WTC11 (cell line): ENCODE results near the gene UBE2F. TPM values are rescaled to one million over a fixed set of nuclear protein-coding genes. Genes with fewer than 3 reads are reported as not detected.

Experiments used
- ATAC-seq: fragments of 200-7000 bp; cut with Tn5 transposase; 2 replicates; pipeline ENCODE4 v1.10.0; 2021; ENCODE audit warnings: mild to moderate bottlenecking, moderate library complexity
- CTCF ChIA-PET: fragments of 300-600 bp; sonication (Branson Sonifier 250); formaldehyde crosslinking; loops from one replicate; lab custom pipeline; 2021; ENCODE audit warnings: antibody characterized with exemption; lab: Charles Lee
- POLR2A ChIA-PET: fragments of 350-600 bp; sonication (Branson Sonifier 250); formaldehyde crosslinking; loops from one replicate; lab custom pipeline; 2021; ENCODE audit warnings: antibody characterized with exemption; lab: Charles Lee
- DNase-seq: peaks from one replicate; pipeline ENCODE4 v3.0.0; 2021; ENCODE audit warnings: low spot score
- H3K27ac Mint-ChIP-seq: 2 replicates; pipeline ENCODE4 v1.8.0; 2021; ENCODE audit warnings: mixed read lengths
- H3K27me3 Mint-ChIP-seq: 2 replicates; pipeline ENCODE4 v1.8.0; 2021; ENCODE audit warnings: low read depth, mild to moderate bottlenecking, moderate library complexity, mixed read lengths
- H3K36me3 Mint-ChIP-seq: 2 replicates; pipeline ENCODE4 v1.8.0; 2021; ENCODE audit warnings: mixed read lengths
- H3K4me1 Mint-ChIP-seq: 2 replicates; pipeline ENCODE4 v1.8.0; 2022; ENCODE audit warnings: mixed read lengths
- H3K4me3 Mint-ChIP-seq: 2 replicates; pipeline ENCODE4 v1.8.0; 2021; ENCODE audit warnings: mild to moderate bottlenecking, moderate library complexity, mixed read lengths
- H3K9me3 Mint-ChIP-seq: 2 replicates; pipeline ENCODE4 v1.8.0; 2021; ENCODE audit warnings: mixed read lengths
- CBFB ChIP-seq: sonication (generic); formaldehyde crosslinking; IDR thresholded peaks from 2 replicates; pipeline ENCODE4 v1.8.1; 2022; ENCODE audit warnings: mild to moderate bottlenecking, low read depth, missing genetic modification reagents
- GABPB1 ChIP-seq: sonication (generic); formaldehyde crosslinking; IDR thresholded peaks from 2 replicates; pipeline ENCODE4 v1.8.1; 2023; ENCODE audit warnings: mild to moderate bottlenecking, missing genetic modification reagents
- KAT7 ChIP-seq: sonication (generic); formaldehyde crosslinking; IDR thresholded peaks from 2 replicates; pipeline ENCODE4 v1.8.1; 2023; ENCODE audit warnings: missing genetic modification reagents, mild to moderate bottlenecking, borderline replicate concordance
- NR3C1 ChIP-seq: sonication (generic); formaldehyde crosslinking; conservative IDR thresholded peaks from 2 replicates; pipeline ENCODE4 v1.8.1; 2023; ENCODE audit warnings: low read depth, mild to moderate bottlenecking, missing genetic modification reagents
- OVOL2 ChIP-seq: fragments of 250-450 bp; sonication (Bioruptor Pico); IDR thresholded peaks from 2 replicates; pipeline ENCODE4 v1.9.0; 2021; ENCODE audit warnings: mild to moderate bottlenecking, borderline replicate concordance
- TP53 ChIP-seq: sonication (generic); formaldehyde crosslinking; IDR thresholded peaks from 2 replicates; pipeline ENCODE4 v1.8.1; 2023; ENCODE audit warnings: mild to moderate bottlenecking, missing genetic modification reagents
- ZNF396 ChIP-seq: fragments of 250-450 bp; sonication (Bioruptor Pico); IDR thresholded peaks from 2 replicates; pipeline ENCODE4 v1.8.0; 2021; ENCODE audit warnings: mild to moderate bottlenecking, moderate library complexity, borderline replicate concordance
- total RNA-seq: library from RNA; stranded (reverse); gene quantifications from 3 replicates; pipeline ENCODE4 v1.2.3, GENCODE V29; 2021
- TF ChIP-seq, protein P1 (sequence below): sonication (generic); formaldehyde crosslinking; IDR thresholded peaks from 2 replicates; pipeline ENCODE4 v1.8.1; 2022; ENCODE audit warnings: low read depth, missing genetic modification reagents, borderline replicate concordance
- TF ChIP-seq, protein P2 (sequence below): fragments of 250-450 bp; sonication (Bioruptor Pico); IDR thresholded peaks from 2 replicates; pipeline ENCODE4 v2.1.2; 2022; ENCODE audit warnings: mild to moderate bottlenecking, moderate library complexity
- TF ChIP-seq, protein P3 (sequence below): sonication (generic); formaldehyde crosslinking; conservative IDR thresholded peaks from 2 replicates; pipeline ENCODE4 v1.8.1; 2023; ENCODE audit warnings: mild to moderate bottlenecking, low read depth, missing genetic modification reagents, moderate library complexity
- TF ChIP-seq, protein P4 (sequence below): sonication (generic); formaldehyde crosslinking; IDR thresholded peaks from 2 replicates; pipeline ENCODE4 v1.8.1; 2023; ENCODE audit warnings: mild to moderate bottlenecking, missing genetic modification reagents, moderate library complexity

Gene UBE2F
- total RNA-seq, 1 experiment from 2014 or later: 49.5 TPM

DNA sequence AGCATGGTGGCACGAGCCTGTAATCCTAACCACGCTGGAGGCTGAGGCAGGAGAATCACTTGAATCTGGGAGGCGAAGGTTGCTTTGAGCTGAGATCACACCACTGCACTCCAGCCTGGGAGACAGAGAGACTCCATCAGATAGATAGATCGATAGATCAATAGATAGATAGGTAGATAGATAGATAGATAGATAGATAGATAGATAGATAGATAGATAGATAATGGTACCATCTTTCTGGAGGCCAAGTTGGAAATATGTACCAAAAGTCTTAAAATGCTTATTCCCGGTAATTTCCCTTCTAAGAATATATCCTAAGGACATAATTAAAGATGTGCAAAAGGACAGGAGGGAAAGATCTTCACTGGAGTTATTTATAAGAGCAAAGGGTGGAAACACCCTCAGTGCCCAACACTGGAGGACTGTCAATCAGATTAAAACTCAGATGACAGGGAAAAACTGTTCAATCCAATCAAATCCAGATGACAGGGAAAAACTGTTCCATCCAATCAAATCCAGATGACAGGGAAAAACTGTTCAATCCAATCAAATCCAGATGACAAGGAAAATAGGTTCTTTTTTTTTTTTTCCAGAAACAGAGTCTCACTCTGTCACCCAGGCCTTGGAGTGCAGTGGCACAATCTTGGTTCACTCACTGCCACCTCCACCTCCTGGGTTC is 49.0 kb upstream of the UBE2F start (continued):
- TF ChIP-seq, protein P1, sequence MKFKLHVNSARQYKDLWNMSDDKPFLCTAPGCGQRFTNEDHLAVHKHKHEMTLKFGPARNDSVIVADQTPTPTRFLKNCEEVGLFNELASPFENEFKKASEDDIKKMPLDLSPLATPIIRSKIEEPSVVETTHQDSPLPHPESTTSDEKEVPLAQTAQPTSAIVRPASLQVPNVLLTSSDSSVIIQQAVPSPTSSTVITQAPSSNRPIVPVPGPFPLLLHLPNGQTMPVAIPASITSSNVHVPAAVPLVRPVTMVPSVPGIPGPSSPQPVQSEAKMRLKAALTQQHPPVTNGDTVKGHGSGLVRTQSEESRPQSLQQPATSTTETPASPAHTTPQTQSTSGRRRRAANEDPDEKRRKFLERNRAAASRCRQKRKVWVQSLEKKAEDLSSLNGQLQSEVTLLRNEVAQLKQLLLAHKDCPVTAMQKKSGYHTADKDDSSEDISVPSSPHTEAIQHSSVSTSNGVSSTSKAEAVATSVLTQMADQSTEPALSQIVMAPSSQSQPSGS (CRISPR knock-in tag): no peak
- TF ChIP-seq TP53 (no peak), KAT7 (CRISPR knock-in tag) (no peak), OVOL2 (CRISPR knock-in tag) (no peak)
- TF ChIP-seq, protein P2, sequence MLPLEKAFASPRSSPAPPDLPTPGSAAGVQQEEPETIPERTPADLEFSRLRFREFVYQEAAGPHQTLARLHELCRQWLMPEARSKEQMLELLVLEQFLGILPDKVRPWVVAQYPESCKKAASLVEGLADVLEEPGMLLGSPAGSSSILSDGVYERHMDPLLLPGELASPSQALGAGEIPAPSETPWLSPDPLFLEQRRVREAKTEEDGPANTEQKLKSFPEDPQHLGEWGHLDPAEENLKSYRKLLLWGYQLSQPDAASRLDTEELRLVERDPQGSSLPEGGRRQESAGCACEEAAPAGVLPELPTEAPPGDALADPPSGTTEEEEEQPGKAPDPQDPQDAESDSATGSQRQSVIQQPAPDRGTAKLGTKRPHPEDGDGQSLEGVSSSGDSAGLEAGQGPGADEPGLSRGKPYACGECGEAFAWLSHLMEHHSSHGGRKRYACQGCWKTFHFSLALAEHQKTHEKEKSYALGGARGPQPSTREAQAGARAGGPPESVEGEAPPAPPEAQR (CRISPR knock-in tag): no peak

DNA sequence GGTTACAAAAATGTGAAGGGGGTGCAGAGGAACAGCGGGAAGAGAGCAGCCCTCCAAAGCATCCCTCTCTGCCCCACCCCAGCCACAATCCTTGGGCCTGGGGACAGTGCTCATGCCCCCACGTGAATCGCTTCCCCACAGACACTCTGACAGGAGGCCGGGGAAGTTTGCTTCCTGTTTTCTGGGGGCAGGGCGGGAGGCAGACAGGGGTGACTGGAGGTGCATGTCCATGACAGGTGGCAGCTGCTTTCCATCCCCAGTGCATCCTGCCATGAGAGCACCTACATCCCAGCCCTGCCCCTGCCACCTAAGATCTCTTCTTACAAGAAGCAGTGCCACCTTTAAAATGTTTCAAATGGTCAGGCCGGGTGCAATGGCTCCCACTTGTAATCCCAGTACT is 47.2 kb upstream of the UBE2F start:
- DNase-seq: no peak
- H3K27me3 Mint-ChIP-seq: peaks cover 2% of the 10 kb centered on the region; the same call in 1 of the 2 replicates
- no peaks in the 10 kb centered on the region for H3K9me3 Mint-ChIP-seq
- no peak overlapping the region for H3K27ac Mint-ChIP-seq
- ChIA-PET POLR2A (no interaction called here), CTCF (interaction anchor here (0.6 to 1.7 kb wide), 3 partner anchors 12 to 108 kb away, joined by 3 to 4 read pairs (median 3); no protein-coding TSS in a partner anchor)
- H3K36me3 Mint-ChIP-seq: no peaks in the 10 kb centered on the region
- H3K4me1 Mint-ChIP-seq: 0 out of 2 replicates have a peak, but pooled peaks cover 4% of the 10 kb centered on the region
- TF ChIP-seq, protein P2 (CRISPR knock-in tag): no peak
- TF ChIP-seq CBFB (CRISPR knock-in tag): no peak
- TF ChIP-seq, all 79 proteins: peak for 0
- H3K4me3 Mint-ChIP-seq: no peak overlapping the region
- no peak for ATAC-seq

DNA sequence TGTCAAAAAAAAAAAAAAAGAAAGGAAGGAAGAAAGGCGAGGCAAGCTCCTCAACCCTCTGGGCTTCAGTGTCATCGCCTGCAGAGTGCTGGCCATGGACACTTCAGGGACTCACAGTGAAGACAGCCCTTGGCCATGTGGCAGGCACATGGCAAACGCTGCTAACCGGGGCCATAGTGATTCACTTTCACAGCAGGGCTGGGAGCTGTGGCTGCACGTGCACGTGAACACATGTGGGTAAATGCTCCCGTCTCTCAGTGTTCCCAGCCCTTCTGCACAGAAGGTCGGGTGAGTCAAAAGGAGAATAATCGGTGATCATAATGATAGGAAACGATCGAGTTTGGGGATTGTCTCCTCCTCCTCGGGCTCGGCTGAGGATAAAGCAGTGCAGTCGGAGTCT is 46.1 kb upstream of the UBE2F start:
- ChIA-PET CTCF (interaction anchor here (1.2 to 1.7 kb wide), 2 partner anchors 13 to 36 kb away, joined by 3 to 4 read pairs; no protein-coding TSS in a partner anchor), POLR2A (no interaction called here)
- H3K4me3 Mint-ChIP-seq: no peak overlapping the region
- DNase-seq (no peak), ATAC-seq (no peak)
- TF ChIP-seq ZNF396 (CRISPR knock-in tag) (no peak), GABPB1 (CRISPR knock-in tag) (no peak), CBFB (CRISPR knock-in tag) (no peak), NR3C1 (CRISPR knock-in tag) (no peak)
- TF ChIP-seq, protein P3, sequence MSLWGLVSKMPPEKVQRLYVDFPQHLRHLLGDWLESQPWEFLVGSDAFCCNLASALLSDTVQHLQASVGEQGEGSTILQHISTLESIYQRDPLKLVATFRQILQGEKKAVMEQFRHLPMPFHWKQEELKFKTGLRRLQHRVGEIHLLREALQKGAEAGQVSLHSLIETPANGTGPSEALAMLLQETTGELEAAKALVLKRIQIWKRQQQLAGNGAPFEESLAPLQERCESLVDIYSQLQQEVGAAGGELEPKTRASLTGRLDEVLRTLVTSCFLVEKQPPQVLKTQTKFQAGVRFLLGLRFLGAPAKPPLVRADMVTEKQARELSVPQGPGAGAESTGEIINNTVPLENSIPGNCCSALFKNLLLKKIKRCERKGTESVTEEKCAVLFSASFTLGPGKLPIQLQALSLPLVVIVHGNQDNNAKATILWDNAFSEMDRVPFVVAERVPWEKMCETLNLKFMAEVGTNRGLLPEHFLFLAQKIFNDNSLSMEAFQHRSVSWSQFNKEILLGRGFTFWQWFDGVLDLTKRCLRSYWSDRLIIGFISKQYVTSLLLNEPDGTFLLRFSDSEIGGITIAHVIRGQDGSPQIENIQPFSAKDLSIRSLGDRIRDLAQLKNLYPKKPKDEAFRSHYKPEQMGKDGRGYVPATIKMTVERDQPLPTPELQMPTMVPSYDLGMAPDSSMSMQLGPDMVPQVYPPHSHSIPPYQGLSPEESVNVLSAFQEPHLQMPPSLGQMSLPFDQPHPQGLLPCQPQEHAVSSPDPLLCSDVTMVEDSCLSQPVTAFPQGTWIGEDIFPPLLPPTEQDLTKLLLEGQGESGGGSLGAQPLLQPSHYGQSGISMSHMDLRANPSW: no peak
- TF ChIP-seq, protein P4, sequence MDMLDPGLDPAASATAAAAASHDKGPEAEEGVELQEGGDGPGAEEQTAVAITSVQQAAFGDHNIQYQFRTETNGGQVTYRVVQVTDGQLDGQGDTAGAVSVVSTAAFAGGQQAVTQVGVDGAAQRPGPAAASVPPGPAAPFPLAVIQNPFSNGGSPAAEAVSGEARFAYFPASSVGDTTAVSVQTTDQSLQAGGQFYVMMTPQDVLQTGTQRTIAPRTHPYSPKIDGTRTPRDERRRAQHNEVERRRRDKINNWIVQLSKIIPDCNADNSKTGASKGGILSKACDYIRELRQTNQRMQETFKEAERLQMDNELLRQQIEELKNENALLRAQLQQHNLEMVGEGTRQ (CRISPR knock-in tag): no peak
- H3K27me3 Mint-ChIP-seq: peaks cover 2% of the 10 kb centered on the region; the same call in 1 of the 2 replicates
- H3K9me3 Mint-ChIP-seq: no peaks in the 10 kb centered on the region
- no peak overlapping the region for H3K27ac Mint-ChIP-seq
- 0 out of 2 replicates have a peak, but pooled peaks cover 4% of the 10 kb centered on the region for H3K4me1 Mint-ChIP-seq
- H3K36me3 Mint-ChIP-seq: no peaks in the 10 kb centered on the region
